Esophagus muscularis mucosa (tissue), 4 donors: ENCODE data around the gene B2M. TPM values are rescaled to one million over a fixed set of nuclear protein-coding genes. Genes with fewer than 3 reads are reported as not detected.
A peak's percentile ranks its signal among the peaks of the same experiment; 100 is the strongest.

ENCODE experiments used
- DNase-seq: peaks from one replicate; pipeline ENCODE4 v3.0.0-alpha.2; 2017; ENCODE audit errors: extremely low spot score
- H3K27ac ChIP-seq, 4 donors: fragments of 200-600 bp; sonication (generic); replicated peaks in 1 of 4; 1 replicate in 3 of 4; 2 replicates in 1 of 4; pipeline ENCODE4 v1.5.1; 2016 to 2019; ENCODE audit warnings: mild to moderate bottlenecking in 1 of 4
- H3K27me3 ChIP-seq, 4 donors: fragments of 200-600 bp; sonication (generic); one replicate each; pipeline versions ENCODE4 v1.5.1 to v1.6.0; 2016 to 2019
- H3K36me3 ChIP-seq, 4 donors: fragments of 200-600 bp; sonication (generic); one replicate each; pipeline ENCODE4 v1.5.1; 2016 to 2019
- H3K4me1 ChIP-seq, 4 donors: fragments of 200-600 bp; sonication (generic); one replicate each; pipeline ENCODE4 v1.5.1; 2016 to 2019
- H3K4me3 ChIP-seq, 4 donors: fragments of 200-600 bp; sonication (generic); 1 replicate in 2 of 4; 2 replicates in 2 of 4; pipeline ENCODE4 v1.5.1; 2016 to 2019; ENCODE audit warnings: mild to moderate bottlenecking in 4 of 4, moderate library complexity in 1 of 4
- H3K9me3 ChIP-seq, 4 donors: fragments of 200-600 bp; sonication (generic); 1 replicate in 3 of 4; 2 replicates in 1 of 4; pipeline ENCODE4 v1.5.1; 2016 to 2019
- EP300 ChIP-seq: sonication (generic); formaldehyde crosslinking; IDR thresholded peaks from one replicate; pipeline ENCODE4 v1.6.1; 2017; ENCODE audit warnings: antibody characterized with exemption
- POLR2A ChIP-seq: fragments of 450-650 bp; IDR thresholded peaks from one replicate; pipeline ENCODE4 v1.6.1; 2017; ENCODE audit warnings: antibody characterized with exemption, moderate library complexity, mild to moderate bottlenecking, low read depth
- POLR2AphosphoS5 ChIP-seq, 2 donors: sonication (generic); formaldehyde crosslinking; IDR thresholded peaks; one replicate each; pipeline ENCODE4 v1.6.1; 2017; ENCODE audit warnings: antibody characterized with exemption in 2 of 2
- WGBS: methylation state at CpG from one replicate; pipeline ENCODE4 v1.1.5; 2018; 5-methylcytosine and 5-hydroxymethylcytosine counted together
- intact Hi-C: fragments of 100-400 bp; cut with DNase I; formaldehyde crosslinking; loops from one replicate; pipeline ENCODE4 v1.15.1; 2023
- total RNA-seq, 4 donors: library from RNA; depleted of rRNA; stranded (reverse); fragments of >200 nt; gene quantifications; one replicate each; pipeline versions ENCODE4 v1.1.0 to v1.2.1, GENCODE V29; 2016
- TF ChIP-seq, protein P1 (sequence below), 3 experiments: fragments of 200-600 bp in 2 of 3; fragments of 450-650 bp in 1 of 3; sonication (generic) in 2 of 3; IDR thresholded peaks; one replicate each; pipeline ENCODE4 v1.5.1; 2017 to 2019; ENCODE audit warnings: antibody characterized with exemption in 3 of 3, mild to moderate bottlenecking in 2 of 3, moderate library complexity in 1 of 3

Gene B2M
- 1,000 to 10,000 TPM; 1,352 to 2,424 (median 1,510) TPM for total RNA-seq

DNA sequence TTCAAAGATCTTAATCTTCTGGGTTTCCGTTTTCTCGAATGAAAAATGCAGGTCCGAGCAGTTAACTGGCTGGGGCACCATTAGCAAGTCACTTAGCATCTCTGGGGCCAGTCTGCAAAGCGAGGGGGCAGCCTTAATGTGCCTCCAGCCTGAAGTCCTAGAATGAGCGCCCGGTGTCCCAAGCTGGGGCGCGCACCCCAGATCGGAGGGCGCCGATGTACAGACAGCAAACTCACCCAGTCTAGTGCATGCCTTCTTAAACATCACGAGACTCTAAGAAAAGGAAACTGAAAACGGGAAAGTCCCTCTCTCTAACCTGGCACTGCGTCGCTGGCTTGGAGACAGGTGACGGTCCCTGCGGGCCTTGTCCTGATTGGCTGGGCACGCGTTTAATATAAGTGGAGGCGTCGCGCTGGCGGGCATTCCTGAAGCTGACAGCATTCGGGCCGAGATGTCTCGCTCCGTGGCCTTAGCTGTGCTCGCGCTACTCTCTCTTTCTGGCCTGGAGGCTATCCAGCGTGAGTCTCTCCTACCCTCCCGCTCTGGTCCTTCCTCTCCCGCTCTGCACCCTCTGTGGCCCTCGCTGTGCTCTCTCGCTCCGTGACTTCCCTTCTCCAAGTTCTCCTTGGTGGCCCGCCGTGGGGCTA is at the start of gene B2M, which contains the start of gene PATL2:
Gene B2M (plus strand): TSS at position 422 of the 647 bp plus-strand sequence. CDS start 30 bp downstream, at position 452.
Gene PATL2 (minus strand): TSS at position 228 of the 647 bp plus-strand sequence. CDS start 34,833 bp downstream, outside the sequence.
- H3K4me1 ChIP-seq = peaks cover 31 to 45% (median 42%) of the 10 kb centered on the region in 4 donors
- no peaks in the 10 kb centered on the region for H3K9me3 ChIP-seq
- H3K27ac ChIP-seq = peak within 1 kb of the TSS; percentile 95 to 100 (median 99)
- peaks cover 7 to 15% (median 13%) of the 10 kb centered on the region in 4 donors for H3K36me3 ChIP-seq
- WGBS = 0% methylated on average over 31 of the region's 37 CpGs
- TF ChIP-seq POLR2A (peak; percentile 99), POLR2AphosphoS5 (IDR thresholded peaks at IDR 0.05) (peak; percentile 100), EP300 (no peak)
- TF ChIP-seq, protein P1, sequence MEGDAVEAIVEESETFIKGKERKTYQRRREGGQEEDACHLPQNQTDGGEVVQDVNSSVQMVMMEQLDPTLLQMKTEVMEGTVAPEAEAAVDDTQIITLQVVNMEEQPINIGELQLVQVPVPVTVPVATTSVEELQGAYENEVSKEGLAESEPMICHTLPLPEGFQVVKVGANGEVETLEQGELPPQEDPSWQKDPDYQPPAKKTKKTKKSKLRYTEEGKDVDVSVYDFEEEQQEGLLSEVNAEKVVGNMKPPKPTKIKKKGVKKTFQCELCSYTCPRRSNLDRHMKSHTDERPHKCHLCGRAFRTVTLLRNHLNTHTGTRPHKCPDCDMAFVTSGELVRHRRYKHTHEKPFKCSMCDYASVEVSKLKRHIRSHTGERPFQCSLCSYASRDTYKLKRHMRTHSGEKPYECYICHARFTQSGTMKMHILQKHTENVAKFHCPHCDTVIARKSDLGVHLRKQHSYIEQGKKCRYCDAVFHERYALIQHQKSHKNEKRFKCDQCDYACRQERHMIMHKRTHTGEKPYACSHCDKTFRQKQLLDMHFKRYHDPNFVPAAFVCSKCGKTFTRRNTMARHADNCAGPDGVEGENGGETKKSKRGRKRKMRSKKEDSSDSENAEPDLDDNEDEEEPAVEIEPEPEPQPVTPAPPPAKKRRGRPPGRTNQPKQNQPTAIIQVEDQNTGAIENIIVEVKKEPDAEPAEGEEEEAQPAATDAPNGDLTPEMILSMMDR (IDR thresholded peaks at IDR 0.05) = peak in 1 of 3 experiments; percentile 2
- DNase-seq = peak; percentile 100
- intact Hi-C loops = no loop called here
- peak within 1 kb of the TSS; percentile 70 to 98 (median 95) for H3K4me3 ChIP-seq
- no peaks in the 10 kb centered on the region for H3K27me3 ChIP-seq

DNA sequence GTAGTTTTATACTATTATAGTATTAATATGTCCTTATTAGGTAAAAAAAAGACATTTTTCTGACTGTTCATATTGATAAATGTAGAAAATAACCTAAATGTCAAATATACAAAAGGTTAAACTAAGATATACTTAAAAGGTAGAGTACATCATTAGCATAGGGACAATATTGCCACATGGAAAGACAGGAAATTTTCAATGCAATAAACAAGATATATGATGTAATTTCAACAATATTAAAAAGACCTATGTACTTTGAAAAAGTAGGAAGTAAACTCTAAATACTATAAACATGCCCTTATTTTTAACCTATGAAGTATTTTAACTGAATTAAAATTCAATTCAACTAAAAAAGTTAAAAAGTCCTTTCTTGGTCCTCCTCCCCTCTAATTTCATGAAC is 49.7 kb upstream of the B2M start:
- Histone ChIP-seq H3K9me3 (no peaks in the 10 kb centered on the region), H3K4me1 (peaks cover 18 to 24% (median 21%) of the 10 kb centered on the region in 4 donors), H3K27ac (no peak overlapping the region), H3K4me3 (no peak overlapping the region), H3K27me3 (no peaks in the 10 kb centered on the region), H3K36me3 (peaks cover 4 to 38% (median 26%) of the 10 kb centered on the region in 4 donors)
- TF ChIP-seq POLR2AphosphoS5 (IDR thresholded peaks at IDR 0.05) (no peak), EP300 (no peak), POLR2A (no peak)
- TF ChIP-seq, protein P1 (IDR thresholded peaks at IDR 0.05) = no peak
- no peak for DNase-seq
- intact Hi-C loops = no loop called here

DNA sequence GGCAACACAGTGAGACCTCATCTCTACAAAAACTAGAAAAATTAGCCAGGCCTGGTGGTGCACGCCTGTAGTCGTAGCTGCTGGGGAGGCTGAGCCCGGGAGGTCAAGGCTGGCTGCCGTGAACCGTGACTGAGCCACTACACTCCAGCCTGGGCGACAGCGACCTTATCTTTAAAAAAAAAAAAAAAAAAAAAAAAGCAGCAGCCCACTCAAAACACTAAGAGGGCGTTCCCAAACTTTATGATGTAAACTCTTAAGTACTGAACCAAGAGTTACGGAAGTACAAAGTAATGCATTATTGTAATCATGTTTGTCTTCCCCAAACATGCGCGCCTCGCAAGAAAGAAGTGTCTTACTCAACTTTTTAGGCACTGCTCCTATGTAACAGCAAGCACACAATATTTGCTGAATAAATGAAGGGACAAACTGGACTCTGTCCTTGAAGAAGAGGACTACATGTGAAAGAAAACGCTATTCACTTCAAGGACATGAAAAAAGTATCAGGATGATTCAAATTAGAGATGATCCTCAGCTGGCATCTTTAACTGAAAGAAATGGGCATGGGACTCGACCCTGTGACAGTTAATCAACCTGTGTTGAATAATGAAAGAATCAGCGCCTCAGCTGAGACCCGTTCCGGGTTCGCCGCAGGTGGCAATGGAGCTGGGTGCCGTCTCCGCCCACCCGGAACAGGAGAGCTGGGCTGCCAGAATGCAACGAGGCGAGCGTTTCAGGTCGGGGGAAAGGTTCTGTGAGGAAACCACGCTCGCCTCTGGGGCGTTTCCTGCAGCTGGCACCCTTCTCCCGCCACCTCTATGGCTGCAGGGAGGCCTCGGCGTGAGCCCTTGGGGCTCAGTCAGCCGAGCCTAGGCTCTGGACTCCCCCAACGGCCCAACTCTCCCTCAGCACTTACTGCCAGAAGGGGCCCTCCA is 48.6 kb upstream of the B2M start:
- intact Hi-C loops = loop anchor here (2.0 kb wide), 1 partner anchor 76 kb away; no protein-coding TSS in a partner anchor
- no peaks in the 10 kb centered on the region for H3K27me3 ChIP-seq

More for the DNA sequence above, 48.6 kb upstream of the B2M start:
- Histone ChIP-seq H3K9me3 (no peaks in the 10 kb centered on the region), H3K4me1 (peaks cover 18 to 24% (median 21%) of the 10 kb centered on the region in 4 donors), H3K36me3 (peaks cover 4 to 26% (median 18%) of the 10 kb centered on the region in 4 donors), H3K27ac (peak overlapping the region; percentile 93 to 100 (median 96)), H3K4me3 (peak overlapping the region; percentile 78 to 99 (median 90))
- WGBS = 26% methylated on average over 20 of the region's 34 CpGs
- TF ChIP-seq, protein P1 (IDR thresholded peaks at IDR 0.05) = no peak
- no peak for TF ChIP-seq EP300
- no peak for TF ChIP-seq POLR2AphosphoS5 (IDR thresholded peaks at IDR 0.05)
- TF ChIP-seq POLR2A = no peak
- DNase-seq = no peak
